Erythroblast (primary cell): ENCODE results near the gene CCDC157.

Source experiments
- GATA1 ChIP-seq: IDR thresholded peaks from 2 replicates; pipeline ENCODE4 v1.6.1; 2011; ENCODE audit warnings: low read depth, mild to moderate bottlenecking, control low read depth, low read length, moderate library complexity
- POLR2A ChIP-seq: IDR thresholded peaks from 2 replicates; pipeline ENCODE4 v1.6.1; 2011; ENCODE audit warnings: mild to moderate bottlenecking, low read length

- TF ChIP-seq POLR2A: peak; percentile 55
- TF ChIP-seq GATA1: no peak
These were observed 42.2 kb downstream of the CCDC157 start for GRCh38 chr22:30398685-30399680.
